NCI-H748 treated with DMSO at 0.1 percent for 48 hours (cell line): ENCODE results near the gene TAF4.

Source experiments
- DNase-seq: peaks from one replicate; lab custom pipeline; 2025; lab: John Stamatoyannopoulos, UW

Gene TAF4

DNA sequence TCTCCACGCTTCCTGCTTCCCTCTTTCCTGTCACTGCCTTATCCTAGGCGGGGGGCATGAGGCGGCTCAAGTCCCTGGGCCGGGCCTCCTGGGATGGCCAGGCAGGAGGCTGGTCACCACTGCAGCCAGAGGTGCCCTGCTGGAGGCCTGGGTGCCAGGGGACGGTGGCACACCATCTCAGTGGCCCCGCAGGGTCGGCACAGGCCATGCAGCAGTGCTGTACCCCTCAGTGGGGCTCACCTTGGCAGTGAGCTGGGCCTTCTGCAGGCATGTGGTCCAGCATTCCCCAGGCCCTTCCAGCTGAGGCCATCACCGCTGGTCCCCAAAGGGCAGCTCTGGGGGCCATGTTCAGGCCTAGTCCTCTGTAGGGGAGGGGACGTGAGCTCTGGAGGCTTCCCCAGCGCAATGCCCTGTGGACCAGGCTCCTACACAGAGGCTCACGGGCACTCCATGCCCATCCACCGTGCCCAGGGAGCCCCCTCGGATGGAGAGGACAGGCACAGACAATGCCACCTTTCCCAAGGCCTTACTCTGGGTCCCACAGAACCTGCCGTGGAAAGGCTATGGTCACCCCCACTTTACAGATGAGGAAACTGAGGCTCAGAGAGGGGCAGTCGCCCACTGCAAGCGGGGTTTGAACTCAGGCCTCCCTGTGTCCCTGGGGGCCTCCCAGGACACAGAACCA is 123.8 kb downstream of the TAF4 start:
- no peak for DNase-seq

- DNase-seq, result no peak
Observed at GRCh38 chr20:61940976-61941720, 124.5 kb downstream of the TAF4 start.

- DNase-seq, result no peak
Observed at GRCh38 chr20:61940491-61940890, 125.2 kb downstream of the TAF4 start.

DNA sequence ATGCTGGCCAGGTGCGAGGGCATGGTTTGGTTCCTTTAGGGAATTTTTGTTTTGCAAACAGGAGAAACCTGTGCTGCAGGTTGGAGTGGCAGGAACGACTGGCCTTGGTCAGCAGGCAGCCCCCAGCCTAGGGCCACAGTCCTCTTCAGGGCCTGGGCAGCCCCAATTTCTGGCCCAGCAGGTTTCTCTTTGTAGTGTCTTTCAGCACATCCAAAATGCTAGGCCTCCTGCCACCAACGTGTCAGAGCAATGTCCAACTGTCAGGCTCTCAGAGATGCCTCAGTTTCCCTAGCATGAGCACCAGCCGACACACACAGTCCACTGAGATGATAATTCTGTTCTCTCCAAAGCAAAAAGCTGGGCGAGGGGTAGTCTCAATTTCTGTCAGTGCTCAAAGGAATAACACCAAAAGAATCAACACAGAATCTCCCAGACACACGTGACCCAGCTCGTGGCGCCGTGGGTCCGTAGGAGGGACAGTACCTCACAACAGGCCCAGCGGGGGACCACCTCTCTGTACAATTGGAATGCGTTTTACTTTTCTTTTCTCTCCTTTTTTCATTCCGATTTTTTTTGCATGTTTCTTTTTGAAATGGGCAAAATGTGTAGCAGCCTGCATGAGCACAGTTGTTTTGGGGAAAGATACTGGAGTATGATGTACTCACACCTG is 125.9 kb downstream of the TAF4 start:
- no peak for DNase-seq

- DNase-seq, result no peak
Observed at GRCh38 chr20:61938839-61939690, 126.6 kb downstream of the TAF4 start.

DNA sequence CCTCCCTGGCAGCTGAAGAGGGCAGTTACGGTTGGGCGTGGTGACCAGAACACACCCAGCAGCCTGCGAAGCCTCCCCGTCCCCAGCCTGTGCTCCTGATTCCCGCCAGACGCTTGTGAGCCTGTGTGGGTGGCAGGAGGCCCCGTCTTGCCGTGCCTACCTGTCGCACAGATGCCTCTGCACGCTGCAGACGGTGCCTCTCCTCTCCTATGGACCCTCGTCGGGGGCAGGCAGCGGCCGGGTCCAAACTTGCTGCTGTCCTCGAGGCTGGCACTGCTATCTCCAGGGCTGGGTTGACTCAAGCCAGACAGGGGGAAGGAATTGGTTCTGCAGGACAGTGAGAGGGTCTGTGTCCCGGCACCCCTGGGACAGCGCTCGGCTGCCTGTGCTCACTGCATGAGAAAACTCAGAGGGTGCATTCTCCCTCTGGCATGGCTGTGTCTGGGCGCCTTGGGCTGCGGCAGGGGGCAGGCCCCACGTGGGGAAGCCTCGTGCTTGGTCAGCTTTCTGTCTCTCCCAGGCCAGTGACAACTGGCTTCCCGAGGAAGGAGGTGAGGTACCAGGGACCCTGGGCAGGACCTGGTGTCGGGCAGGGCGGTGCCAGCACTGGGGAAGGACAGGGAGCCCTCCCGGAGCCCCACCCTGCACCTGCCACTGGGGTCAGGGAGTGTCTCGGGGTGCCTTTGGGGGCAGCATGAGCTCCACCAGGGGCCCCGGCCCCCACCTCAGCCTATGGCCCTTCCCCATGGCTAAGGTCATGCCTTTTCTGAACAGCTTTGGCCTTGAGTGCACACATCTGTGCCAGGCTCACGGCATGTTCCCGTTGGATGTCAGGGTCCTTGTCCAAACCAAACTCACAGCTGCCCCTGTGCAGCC is 127.5 kb downstream of the TAF4 start:
- no peak for DNase-seq

DNA sequence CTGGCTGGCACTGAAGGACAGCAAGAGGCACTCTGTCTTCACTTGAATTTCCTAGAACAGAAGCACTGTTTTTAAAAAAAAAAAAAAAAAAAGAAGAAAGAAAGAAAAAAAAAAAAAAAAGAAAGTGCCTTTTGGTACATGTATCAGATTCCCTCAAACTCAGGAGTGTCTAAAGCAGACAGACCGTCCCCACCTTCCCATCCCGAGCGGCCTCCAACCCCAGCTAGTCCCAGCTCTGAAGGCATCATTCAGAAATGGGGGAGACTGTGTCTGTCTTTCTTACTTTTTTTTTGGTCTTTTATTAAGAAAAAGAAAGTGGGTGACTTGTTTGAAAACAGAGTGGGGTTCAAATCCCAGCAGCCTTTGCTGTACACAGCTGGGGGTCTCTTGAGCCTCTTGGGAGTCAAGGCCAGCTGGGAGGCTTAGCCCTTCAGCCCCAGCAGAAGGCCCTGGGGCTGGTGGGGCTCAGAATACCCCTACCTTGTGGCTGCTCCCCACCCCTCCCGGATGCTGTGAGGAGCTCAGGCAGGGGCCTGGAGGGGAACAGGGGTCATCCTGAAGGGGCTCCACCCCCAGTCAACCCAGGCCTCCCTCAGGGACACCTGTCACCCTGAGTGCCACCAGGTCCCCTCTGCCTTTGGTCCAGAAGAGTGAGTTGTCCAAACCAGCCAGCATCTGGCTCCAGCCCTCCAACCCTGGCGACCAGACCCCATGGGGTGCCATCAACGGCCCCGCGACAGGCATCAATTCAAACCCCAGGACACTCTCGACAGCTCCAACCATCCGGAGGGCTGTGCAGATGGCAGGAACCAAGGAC is 128.3 kb downstream of the TAF4 start:
- DNase-seq, result no peak

- no peak for DNase-seq
Observed at GRCh38 chr20:61936701-61937131, 129.0 kb downstream of the TAF4 start.

- no peak for DNase-seq
Observed at GRCh38 chr20:61935926-61936700, 129.6 kb downstream of the TAF4 start.

DNA sequence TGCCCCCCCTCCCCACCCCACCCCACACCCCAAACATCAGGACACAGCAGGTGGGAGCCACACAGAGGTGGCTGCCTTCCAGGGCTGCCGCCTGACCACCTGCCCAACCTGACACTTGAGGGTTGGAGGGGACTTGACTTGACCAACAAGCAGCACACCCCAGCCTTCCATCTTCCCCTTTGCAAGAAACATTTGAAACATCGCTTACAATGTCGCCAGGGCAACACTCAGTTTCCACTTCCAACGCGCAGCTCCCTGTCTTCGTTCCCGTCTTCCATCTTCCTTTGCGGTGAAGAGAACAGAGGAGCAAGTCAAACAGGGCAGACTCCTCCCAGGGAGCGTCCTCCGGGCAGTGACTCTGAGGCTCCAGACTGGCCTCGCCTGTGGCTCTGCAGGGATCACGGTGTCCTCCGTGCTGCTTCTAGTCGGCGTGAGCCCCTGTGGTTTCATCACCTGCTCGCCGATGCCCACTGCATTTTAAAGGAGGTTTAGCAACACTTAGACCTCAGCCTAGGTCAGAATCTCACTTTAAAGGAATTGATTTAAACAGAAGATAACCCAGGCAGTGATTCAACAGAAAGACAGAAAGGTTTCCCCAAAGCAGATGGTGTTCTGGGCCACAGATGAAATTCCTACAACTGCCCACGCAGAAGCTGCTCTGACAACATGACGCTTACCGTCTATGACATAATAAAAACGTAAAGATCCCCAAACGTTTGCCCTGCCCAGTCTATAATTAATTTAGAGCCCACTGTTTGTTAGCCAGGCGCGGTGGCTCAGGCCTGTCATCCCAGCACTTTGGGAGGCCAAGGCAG is 130.8 kb downstream of the TAF4 start:
- no peak for DNase-seq

DNA sequence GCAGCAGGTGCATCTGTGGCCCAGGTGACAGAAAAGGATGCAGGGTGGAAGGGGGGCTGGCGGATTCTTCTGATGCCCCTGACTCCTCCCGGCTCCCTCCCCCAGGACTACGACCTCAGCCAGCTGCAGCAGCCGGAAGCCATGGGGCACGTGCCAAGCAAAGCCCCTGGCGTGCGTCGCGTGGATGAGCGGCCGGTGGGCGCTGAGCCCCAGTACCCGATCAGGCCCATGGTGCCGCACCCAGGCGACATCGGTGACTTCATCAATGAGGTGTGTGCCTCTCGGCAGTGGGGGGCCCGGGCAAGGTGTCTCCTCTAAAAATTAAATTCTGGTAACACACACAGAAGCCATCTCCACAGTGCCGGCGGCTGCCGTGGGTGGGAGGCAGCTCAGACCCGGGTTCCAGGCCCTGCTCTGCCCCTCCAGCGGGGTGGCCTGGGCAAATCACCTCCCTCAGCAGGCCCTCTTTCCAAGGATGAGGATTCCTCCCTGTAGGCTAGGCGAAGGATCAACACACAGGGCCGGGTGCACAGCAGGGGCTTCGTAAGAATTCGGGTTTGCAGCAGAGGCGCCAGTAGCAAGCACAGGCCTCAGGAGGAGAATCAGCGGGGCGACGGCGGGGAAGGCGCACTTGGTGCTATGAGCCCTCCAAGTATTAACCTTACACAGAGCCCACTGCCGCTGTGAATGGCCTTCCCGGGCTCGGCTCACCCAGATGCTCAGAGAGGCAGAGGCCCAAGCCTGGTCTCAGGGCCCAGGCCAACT is 131.5 kb downstream of the TAF4 start:
- DNase-seq, result no peak

DNA sequence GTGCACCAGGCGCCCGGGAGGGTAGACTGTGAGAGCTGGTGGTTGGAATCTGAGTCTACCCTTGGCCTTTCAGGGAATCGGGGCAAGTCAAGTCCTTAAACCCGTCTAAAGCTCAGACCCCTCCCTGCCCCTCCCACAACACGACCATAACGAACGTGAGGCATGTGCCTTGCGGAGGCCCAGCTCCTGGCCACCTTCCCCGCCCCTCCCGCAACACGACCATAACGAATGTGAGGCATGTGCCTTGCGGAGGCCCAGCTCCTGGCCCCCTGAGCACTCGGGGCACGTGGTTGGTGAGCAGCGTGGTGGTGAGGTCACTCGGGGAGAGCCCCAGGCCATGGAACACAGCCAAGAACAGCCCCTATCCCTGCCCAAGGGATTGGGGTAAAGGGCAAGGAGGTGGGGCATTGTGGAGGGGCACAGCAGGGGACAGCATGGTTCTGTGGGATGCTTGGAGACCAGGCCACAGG is 132.2 kb downstream of the TAF4 start:
- no peak for DNase-seq

- no peak for DNase-seq
Observed at GRCh38 chr20:61932711-61933480, 132.8 kb downstream of the TAF4 start.

- DNase-seq, result no peak
Observed at GRCh38 chr20:61932199-61932592, 133.5 kb downstream of the TAF4 start.

- DNase-seq, result no peak
Observed at GRCh38 chr20:61931476-61932198, 134.0 kb downstream of the TAF4 start.

DNA sequence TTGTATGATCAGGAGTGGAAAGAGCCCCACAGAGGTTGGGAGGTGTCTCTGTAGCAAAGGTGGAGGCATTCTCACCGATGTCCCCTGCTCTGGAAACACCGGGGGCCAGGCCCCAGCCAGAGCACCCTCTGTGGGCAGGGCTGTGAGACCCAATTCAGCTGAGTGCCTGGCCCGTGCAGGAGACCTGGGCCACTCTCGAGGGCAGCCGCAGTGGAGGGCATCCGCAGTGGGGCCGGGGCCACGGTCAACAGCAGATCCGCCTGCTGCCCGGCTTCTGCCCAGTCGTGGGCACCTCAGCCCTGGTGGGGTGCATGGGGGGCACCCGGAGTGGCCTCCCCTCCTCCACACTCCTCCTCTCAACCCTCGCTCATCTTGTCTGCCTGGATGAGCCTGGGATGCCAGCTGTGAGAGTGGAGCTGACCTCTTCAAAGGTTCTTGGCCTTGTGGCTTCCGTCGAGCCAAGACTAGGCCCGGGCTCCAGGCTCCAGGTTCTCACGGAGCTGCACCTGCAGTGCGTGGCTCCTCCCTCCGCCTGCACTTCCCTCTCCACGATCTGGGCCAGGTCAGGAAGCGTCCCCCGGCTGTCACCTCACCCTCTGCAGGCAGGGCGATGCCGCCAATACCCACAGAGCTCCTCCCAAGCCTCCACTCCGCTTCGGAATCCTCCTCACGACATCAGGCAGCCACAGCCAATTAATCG is 134.8 kb downstream of the TAF4 start:
- DNase-seq, result no peak
